T47D (cell line): ENCODE results near the gene STUB1.

Source experiments
- DNase-seq, 2 experiments: peaks; one replicate each; pipeline versions ENCODE4 v3.0.0 to v3.0.0-alpha.2; 2011 to 2012; ENCODE audit warnings: low read depth in 1 of 2, low spot score in 1 of 2
- JUND ChIP-seq: IDR thresholded peaks from 2 replicates; pipeline ENCODE4 v1.6.1; 2012; ENCODE audit warnings: low read depth
- in situ Hi-C: cut with HindIII; loops from 2 replicates; pipeline ENCODE4 v1.10.0; 2016; ENCODE audit warnings: low sequenced_read_pairs, low pct_unique_long_range_greater_than_20kb

STUB1 gene

DNA sequence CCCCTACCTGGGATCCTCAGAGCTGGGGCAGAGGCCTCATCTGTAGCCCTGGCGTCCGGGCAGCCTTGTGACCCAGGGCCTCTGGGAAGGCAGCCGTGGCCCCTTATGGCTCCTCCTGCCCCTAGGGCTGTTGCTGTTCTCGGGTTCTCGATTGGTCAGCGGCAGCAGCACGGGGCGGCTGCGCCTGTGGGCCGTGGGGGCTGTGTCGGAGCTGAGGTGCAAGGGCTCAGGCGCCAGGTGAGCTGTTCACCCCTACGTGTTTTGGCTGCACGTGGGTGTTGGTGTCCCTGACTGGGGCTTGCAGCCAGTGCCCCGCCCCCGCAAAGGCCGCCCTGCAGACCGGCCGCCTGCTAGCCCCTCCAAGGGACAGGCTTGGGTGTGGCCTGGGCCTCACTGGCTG, 18.1 kb upstream of the STUB1 start:
- in situ Hi-C loops = no loop called here
- TF ChIP-seq JUND = no peak

DNA sequence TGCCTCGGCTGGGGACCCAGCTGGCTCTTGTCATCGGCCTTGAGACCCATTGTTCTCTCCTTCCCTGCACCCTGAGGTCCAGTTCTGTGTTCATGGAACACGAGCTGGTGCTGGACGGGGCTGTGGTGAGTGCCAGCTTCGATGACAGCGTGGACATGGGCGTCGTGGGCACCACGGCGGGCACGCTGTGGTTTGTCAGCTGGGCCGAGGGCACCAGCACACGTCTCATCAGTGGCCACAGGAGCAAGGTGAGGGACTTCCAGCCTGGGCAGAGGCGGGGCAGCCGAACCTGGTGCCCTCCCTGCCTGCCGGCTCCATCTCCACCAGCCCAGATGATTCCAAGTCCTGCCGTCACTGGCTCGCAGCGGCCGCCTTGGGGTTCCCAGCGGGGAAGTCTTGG, 17.6 kb upstream of the STUB1 start:
- no peak for TF ChIP-seq JUND
- in situ Hi-C loops = no loop called here
- no peak for DNase-seq

More for the DNA sequence above, 18.1 kb upstream of the STUB1 start:
- DNase-seq = no peak

DNA sequence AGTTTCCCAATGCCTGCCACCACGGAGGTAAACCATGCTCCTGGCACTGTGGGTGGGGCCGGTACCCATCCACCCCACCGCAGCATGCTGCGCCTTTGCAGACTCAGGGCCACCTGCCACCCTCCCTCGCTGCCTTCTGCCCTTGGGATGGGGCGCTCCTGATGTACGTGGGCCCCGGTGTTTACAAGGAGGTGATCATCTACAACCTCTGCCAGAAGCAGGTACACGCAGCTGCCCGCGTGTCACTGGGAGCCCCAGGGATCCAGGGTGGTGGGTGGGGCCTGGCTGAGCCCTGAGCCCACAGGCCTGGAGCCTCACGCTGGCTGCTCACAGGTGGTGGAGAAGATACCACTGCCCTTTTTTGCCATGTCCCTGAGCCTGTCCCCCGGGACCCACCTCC, 13.6 kb upstream of the STUB1 start:
- TF ChIP-seq JUND = no peak
- DNase-seq = no peak
- in situ Hi-C loops = no loop called here

DNA sequence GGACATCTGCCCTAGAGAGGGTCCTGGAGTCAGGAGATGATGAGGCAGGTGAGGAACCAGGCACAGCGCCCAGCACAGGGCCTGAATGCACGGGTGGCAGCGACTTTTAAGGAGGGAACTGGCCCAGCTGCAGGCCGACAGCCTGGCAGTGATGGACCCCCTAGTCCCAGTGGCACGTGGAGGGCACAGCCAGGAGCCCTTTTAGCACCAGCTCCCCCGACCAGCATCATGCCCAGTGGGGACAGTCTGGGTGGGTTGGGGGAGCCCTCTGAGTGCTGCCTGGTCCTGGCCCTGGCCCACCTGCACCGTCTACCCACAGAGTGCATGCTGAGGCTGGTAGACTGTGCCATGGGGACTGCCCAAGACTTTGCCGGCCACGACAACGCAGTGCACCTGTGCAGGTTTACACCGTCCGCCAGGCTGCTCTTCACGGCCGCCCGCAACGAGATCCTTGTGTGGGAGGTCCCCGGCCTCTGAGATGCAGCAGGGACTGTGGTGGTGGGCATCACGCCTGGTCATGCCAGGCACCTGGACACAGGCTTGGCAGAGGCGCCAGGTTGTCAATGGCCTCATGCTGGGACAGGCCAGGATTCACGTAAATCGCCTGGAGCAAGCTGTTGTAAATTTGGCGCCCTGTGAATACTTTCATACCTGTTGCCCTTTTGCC, 13.0 kb upstream of the STUB1 start:
- no peak for DNase-seq
- TF ChIP-seq JUND = no peak
- in situ Hi-C loops = no loop called here

DNA sequence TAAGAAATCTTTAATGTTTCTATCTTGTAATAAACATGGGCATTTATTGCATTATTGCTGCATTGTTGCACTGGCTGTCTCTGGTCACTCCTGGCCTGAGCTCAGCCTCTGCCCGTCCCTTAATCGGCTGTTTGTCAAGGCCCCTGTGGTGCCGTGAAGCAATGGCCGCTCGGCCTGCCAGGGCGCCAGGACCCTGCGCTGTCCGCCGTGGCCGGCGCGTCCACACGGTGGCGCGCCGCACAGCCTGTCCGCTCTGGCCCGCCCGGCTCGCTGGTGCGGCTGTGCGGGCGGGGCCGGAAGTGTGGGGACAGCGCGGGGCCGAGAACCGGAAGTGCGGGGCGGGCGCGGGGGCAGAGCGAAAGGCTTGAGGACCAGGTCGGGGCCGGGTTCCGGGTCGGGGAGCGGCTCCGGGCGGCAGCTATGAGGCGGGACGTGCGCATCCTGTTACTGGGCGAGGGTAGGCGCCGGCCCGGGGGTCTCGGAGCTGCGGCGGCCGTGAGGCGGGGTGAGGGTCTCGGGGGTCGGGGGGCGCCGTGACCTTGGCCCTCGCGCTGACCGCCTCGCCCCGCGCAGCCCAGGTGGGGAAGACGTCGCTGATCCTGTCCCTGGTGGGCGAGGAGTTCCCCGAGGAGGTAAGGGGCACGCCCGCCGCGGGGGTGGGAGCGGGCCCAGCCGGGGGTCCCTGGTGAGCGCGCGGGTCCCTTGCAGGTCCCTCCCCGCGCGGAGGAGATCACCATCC, 12.3 kb upstream of the STUB1 start, which contains the start of gene RHOT2:
Gene RHOT2 (plus strand): TSS at position 353 of the 739 bp plus-strand sequence. CDS start 68 bp downstream, at position 421.
- peak; percentile 71 to 95 for DNase-seq
- TF ChIP-seq JUND = no peak
- in situ Hi-C loops = no loop called here

DNA sequence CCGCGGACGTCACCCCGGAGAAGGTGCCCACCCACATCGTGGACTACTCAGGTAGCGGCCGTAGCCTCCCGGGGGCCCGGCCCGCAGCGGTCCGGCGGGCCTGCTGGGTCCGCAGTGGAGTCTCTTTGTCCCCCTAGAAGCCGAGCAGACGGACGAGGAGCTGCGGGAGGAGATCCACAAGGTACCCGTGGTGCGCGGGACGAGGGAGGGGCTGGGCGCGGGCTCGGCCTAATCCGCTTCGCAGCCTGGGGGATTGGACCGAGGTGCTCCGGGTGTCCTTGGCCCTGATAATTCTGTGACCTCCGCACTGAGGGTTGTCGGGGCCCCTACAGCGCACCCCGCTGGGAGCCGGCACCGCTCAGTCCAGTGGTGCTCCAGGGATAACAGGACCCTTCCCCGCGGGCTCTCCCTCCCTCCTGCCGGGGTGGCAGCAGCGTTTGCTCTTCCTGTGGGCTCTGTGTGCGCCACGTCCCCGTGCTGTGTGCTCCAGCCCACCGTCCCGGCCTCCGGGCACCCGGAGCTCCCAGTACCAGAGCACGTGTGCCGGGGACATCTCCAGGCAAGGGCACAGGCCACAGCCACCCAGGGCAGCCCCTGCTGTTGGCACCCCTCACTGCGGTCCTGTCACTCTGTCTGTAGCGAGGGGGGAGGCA, 11.6 kb upstream of the STUB1 start:
- DNase-seq = no peak
- no peak for TF ChIP-seq JUND
- in situ Hi-C loops = no loop called here

DNA sequence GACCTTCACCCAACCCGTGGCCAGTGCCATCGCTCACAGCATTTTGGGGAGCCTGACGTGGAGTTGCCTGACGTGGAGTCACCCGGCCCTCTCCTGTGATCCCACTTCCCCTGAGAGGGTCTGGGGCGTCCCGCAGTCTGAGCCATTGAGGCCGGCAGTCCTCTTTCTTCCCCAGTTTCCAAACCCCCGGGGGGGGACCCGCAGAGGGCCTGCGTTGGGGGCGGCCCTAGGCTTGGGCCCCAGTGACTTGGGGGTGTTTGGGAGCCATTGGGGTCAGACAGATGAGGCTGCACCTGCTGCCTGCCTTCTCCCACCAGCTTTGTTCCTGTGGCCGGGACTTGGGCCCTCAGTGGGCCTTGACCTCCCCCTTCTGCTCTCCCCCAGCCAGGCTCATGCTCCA, 10.5 kb upstream of the STUB1 start:
- TF ChIP-seq JUND = no peak
- DNase-seq = no peak
- in situ Hi-C loops = no loop called here

DNA sequence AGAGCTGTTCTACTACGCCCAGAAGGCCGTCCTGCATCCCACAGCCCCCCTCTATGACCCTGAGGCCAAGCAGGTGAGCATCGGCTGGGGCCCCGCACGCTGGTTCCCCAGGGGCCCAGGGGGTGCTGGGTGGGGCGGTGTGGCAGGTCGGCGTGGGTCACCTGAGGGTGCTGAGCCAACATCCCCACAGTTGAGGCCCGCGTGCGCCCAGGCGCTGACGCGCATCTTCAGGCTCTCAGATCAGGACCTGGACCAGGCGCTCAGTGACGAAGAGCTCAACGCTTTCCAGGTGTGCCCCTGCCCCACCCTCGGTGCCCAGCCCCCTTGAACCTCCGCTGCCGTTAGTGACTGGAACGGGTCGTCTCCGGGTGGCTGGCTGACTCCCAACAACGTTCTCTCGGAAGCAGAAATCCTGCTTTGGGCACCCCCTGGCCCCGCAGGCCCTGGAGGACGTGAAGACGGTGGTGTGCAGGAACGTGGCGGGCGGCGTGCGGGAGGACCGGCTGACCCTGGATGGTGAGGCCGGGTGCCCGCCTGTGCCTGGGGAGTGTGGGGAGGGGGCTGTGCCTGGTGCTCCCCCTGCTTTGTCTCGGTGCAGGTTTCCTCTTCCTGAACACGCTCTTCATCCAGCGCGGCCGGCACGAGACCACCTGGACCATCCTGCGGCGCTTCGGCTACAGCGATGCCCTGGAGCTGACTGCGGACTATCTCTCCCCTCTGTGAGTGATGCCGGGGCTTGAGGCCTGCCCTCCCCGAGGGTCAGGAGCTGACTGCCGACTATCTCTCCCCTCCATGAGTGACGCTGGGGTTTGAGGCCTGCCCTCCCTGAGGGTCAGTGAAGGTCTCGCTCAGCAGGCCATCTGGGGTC, 9.5 kb upstream of the STUB1 start:
- no peak for TF ChIP-seq JUND
- DNase-seq = no peak
- in situ Hi-C loops = no loop called here

DNA sequence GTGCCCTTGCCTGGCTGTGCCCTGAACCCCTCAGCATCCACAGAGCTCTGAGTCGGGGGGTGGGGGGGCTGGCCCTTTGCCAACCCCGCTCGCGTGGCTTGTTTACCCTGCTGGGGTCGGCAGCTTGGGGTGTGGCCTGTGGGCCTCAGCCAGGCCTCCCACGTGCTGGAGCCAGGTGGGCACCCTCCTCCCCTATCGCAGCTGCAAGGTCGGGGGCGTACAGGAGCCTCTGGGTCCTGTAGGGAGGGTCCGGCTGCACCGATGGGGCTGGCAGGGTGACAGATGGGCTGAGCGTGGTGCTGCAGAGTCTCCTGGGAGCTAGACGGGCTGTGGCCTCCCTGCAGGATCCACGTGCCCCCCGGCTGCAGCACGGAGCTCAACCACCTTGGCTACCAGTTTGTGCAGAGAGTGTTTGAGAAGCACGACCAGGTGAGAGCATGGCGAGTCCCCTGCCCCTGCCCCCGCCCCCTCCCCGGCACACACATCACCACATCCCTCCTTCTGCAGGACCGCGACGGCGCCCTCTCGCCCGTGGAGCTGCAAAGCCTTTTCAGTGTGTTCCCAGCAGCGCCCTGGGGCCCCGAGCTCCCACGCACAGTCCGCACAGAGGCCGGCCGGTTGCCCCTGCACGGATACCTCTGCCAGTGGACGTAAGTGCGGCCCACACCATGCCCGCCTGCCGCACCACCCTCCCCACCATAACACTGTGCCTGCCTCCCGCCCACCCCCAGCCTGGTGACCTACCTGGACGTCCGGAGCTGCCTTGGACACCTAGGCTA, 8.7 kb upstream of the STUB1 start:
- no peak for TF ChIP-seq JUND
- in situ Hi-C loops = no loop called here
- DNase-seq = no peak

DNA sequence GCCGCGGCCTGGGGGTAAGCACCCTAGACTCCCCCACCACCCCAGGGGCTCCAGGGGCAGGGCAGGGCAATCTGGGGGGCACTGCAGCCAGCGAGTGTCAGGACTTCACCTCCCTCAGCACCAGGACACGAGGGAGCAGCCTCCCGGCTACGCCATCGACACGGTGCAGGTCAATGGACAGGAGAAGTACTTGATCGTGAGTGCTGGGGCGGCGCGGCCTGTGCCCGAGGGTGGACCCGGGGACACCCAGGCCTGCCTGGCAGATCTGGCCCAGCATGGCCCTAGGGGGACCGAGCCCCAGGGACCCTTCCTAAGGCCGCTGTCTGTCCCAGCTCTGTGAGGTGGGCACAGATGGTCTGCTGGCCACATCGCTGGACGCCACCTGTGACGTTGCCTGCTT, 7.8 kb upstream of the STUB1 start:
- in situ Hi-C loops = no loop called here

DNA sequence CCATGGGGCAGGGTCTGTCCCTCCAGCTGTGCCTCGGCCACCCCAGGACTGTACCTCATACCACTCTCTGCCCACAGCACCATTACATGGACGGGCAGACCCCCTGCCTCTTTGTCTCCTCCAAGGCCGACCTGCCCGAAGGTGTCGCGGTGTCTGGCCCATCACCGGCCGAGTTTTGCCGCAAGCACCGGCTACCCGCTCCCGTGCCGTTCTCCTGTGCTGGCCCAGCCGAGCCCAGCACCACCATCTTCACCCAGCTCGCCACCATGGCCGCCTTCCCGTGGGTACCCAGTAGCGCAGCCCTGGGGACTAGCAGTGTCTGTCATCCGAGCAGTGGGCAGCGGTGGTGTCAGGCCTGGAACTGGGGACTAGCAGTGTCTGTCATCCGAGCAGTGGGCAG, 7.4 kb upstream of the STUB1 start:
- DNase-seq = no peak
- in situ Hi-C loops = no loop called here
- TF ChIP-seq JUND = no peak

More for the DNA sequence above, 7.8 kb upstream of the STUB1 start:
- no peak for TF ChIP-seq JUND
- DNase-seq = no peak
